Memory B cell (primary cell): Measurements from ENCODE around the gene TPH1.
A peak's percentile ranks its signal among the peaks of the same experiment; 100 is the strongest.

ENCODE experiments used
- ATAC-seq: fragments of 150-1000 bp; cut with Tn5 transposase; 2 replicates; pipeline ENCODE4 v1.10.0; 2021; ENCODE audit warnings: low read depth, mild to moderate bottlenecking, moderate library complexity
- DNase-seq, 2 donors: peaks; one replicate each; pipeline ENCODE4 v3.0.0; 2022; ENCODE audit warnings: low spot score in 2 of 2
- H3K27ac Mint-ChIP-seq: one replicate; pipeline ENCODE4 v1.8.0; 2022; ENCODE audit warnings: mild to moderate bottlenecking, moderate library complexity, mixed read lengths
- H3K27me3 Mint-ChIP-seq: one replicate; pipeline ENCODE4 v1.8.0; 2022; ENCODE audit warnings: mixed read lengths
- H3K36me3 Mint-ChIP-seq: one replicate; pipeline ENCODE4 v1.8.0; 2022; ENCODE audit warnings: mild to moderate bottlenecking, mixed read lengths
- H3K4me1 Mint-ChIP-seq: one replicate; pipeline ENCODE4 v1.8.0; 2022; ENCODE audit warnings: mixed read lengths
- H3K4me3 Mint-ChIP-seq: one replicate; pipeline ENCODE4 v1.8.0; 2022; ENCODE audit warnings: mild to moderate bottlenecking, moderate library complexity, mixed read lengths
- H3K9me3 Mint-ChIP-seq: one replicate; pipeline ENCODE4 v1.8.0; 2022; ENCODE audit warnings: mixed read lengths

TPH1 gene

DNA sequence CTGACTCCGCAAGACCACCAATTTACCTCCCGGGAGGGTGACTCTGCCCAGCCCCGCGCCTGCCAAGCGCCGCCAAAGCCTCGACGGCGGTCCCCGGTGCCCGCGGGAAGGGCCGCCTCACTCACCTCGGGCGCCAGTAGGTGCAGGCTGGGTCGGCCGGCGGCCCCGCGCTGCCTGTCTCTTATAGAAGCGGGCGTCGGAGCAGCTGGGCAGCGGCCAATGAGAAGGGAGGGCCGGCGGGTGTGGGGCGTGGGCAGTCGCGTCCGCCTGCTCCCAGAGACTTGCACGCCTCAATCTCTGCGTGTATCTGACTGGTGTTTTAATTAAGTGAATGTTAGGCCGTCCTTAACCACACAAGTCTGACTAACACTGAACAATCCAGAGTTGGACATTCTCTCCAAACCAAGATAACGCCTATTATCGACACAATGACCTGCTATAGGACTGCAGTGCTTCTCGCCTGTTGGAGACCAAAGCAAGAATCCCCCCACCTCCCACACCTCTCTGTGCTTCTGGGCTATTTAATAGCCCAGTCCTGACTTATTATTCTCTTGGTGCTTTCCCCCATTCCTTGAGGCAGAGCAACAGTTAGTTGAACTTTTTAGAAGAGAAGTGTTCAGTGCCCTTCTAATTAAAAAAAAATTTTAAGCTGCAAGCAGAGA lies at the start of gene TPH1:
TSS of gene TPH1 (minus strand) at position 154 of the 662 bp plus-strand sequence. CDS start 5,507 bp downstream, outside the sequence.
- Mint-ChIP-seq H3K4me3 (no peak within 1 kb of the TSS), H3K9me3 (peaks cover 7% of the 10 kb centered on the region), H3K27ac (no peak within 1 kb of the TSS), H3K27me3 (peaks cover 4% of the 10 kb centered on the region), H3K36me3 (peaks cover 8% of the 10 kb centered on the region), H3K4me1 (peaks cover 3% of the 10 kb centered on the region)
- DNase-seq (no peak), ATAC-seq (no peak)

DNA sequence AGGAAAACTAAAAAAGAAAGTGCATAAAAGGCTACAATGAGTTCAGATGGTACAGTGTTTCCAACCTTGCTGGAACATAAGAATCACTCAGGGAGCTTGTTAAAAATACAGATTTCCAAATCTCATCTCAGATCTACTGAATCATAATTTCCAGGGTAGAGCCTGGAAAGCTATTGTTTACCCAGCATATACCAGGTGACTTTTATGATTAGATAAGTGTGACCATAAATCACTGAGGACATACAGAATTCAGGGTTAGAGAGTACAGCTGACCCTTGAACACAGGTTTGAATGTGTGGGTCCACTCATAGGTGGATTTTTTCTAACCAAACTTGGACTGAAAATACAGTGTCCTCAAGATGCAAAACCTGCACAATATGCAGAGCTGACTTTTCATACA lies 47.9 kb upstream of the TPH1 start:
- H3K4me3 Mint-ChIP-seq, result no peak overlapping the region
- no peaks in the 10 kb centered on the region for H3K27me3 Mint-ChIP-seq
- DNase-seq (no peak), ATAC-seq (no peak)
- peaks cover 36% of the 10 kb centered on the region for H3K36me3 Mint-ChIP-seq
- peaks cover 3% of the 10 kb centered on the region for H3K4me1 Mint-ChIP-seq
- no peaks in the 10 kb centered on the region for H3K9me3 Mint-ChIP-seq
- no peak overlapping the region for H3K27ac Mint-ChIP-seq

DNA sequence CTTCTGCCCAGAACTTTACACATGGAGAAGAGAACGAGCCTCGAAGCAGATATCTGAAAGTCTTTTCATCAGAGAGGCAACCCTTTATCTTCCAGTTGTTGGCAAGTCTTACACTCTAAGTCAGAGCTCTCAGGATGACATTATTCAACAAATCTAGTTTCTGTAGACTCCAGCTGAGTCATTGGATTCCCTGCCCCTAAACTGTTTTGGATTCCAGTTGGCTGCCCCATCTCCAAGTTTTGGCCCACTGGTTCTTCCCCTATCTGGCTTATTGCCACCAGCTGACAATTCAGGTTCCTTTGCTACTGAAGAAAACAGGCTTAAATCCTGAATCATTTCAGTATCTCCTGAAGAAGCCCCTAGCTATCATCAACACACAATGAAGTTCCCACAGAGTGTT lies 45.7 kb upstream of the TPH1 start:
- Mint-ChIP-seq H3K27me3 (no peaks in the 10 kb centered on the region), H3K9me3 (no peaks in the 10 kb centered on the region), H3K27ac (no peak overlapping the region), H3K4me3 (no peak overlapping the region), H3K36me3 (peaks cover 43% of the 10 kb centered on the region), H3K4me1 (peaks cover 3% of the 10 kb centered on the region)
- ATAC-seq (no peak), DNase-seq (no peak)

GRCh38 chr11:18088966-18089365 lies 42.9 kb upstream of the TPH1 start:
- ATAC-seq, result no peak
- H3K36me3 Mint-ChIP-seq, result peaks cover 38% of the 10 kb centered on the region
- no peaks in the 10 kb centered on the region for H3K4me1 Mint-ChIP-seq
- H3K27me3 Mint-ChIP-seq, result no peaks in the 10 kb centered on the region
- no peak overlapping the region for H3K27ac Mint-ChIP-seq
- DNase-seq, result no peak
- no peaks in the 10 kb centered on the region for H3K9me3 Mint-ChIP-seq
- H3K4me3 Mint-ChIP-seq, result no peak overlapping the region

DNA sequence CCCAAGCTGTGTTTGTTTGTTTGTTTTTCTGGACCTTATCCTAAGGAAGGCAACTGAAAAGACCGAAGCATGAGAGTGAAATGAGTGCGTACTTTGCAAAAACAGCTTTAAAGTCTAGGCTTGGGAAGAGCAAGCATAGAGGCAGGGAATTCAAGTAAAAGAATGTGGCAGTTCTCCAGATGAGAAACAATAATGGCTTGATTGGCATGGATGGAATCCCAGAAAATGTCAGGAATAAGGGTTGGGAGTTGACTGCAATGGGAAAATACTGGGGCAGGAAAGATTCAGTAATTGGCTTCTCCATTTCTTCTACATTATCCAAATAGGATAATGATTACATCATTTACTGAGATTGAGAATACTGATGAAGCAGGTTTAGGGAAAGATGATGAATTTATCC lies 42.3 kb upstream of the TPH1 start:
- Mint-ChIP-seq H3K4me3 (no peak overlapping the region), H3K27me3 (no peaks in the 10 kb centered on the region), H3K27ac (no peak overlapping the region), H3K9me3 (no peaks in the 10 kb centered on the region), H3K4me1 (no peaks in the 10 kb centered on the region), H3K36me3 (peaks cover 34% of the 10 kb centered on the region)
- no peak for DNase-seq
- ATAC-seq, result no peak

- Mint-ChIP-seq H3K36me3 (peaks cover 27% of the 10 kb centered on the region), H3K27ac (peak overlapping the region; percentile 71), H3K4me3 (no peak overlapping the region), H3K27me3 (no peaks in the 10 kb centered on the region), H3K4me1 (no peaks in the 10 kb centered on the region), H3K9me3 (no peaks in the 10 kb centered on the region)
- ATAC-seq (no peak), DNase-seq (no peak)
These were observed 35.5 kb upstream of the TPH1 start for GRCh38 chr11:18081551-18081950.

DNA sequence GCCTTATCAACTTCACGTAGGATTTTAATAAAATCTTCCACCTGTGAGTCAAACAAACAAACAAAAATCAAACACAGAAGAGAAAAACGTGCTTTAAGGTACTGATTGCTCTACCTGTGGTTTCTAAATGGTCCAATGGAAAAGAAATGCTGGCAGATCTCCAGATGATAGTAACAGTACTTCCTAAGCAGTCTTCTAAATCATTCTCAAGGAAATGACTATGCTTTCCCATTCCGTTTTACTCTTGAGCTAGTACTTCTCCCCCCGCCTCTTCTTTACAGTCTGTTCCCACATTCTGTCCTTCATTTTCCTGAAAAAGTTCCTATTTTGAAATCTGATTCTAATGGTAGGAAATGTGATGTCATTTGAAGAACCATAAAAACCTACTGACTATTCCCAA lies 34.4 kb upstream of the TPH1 start:
- no peaks in the 10 kb centered on the region for H3K4me1 Mint-ChIP-seq
- no peak for DNase-seq
- H3K36me3 Mint-ChIP-seq, result peaks cover 27% of the 10 kb centered on the region
- H3K27me3 Mint-ChIP-seq, result no peaks in the 10 kb centered on the region
- no peak overlapping the region for H3K4me3 Mint-ChIP-seq
- H3K27ac Mint-ChIP-seq, result no peak overlapping the region
- ATAC-seq, result no peak
- no peaks in the 10 kb centered on the region for H3K9me3 Mint-ChIP-seq

GRCh38 chr11:18078909-18079308 lies 32.8 kb upstream of the TPH1 start:
- Mint-ChIP-seq H3K27me3 (no peaks in the 10 kb centered on the region), H3K27ac (no peak overlapping the region), H3K36me3 (peaks cover 25% of the 10 kb centered on the region), H3K4me3 (no peak overlapping the region), H3K4me1 (no peaks in the 10 kb centered on the region), H3K9me3 (no peaks in the 10 kb centered on the region)
- no peak for DNase-seq
- no peak for ATAC-seq

GRCh38 chr11:18075444-18075843 lies 29.4 kb upstream of the TPH1 start:
- DNase-seq, result no peak
- Mint-ChIP-seq H3K27me3 (no peaks in the 10 kb centered on the region), H3K4me3 (no peak overlapping the region), H3K9me3 (no peaks in the 10 kb centered on the region), H3K27ac (no peak overlapping the region), H3K36me3 (peaks cover 18% of the 10 kb centered on the region), H3K4me1 (no peaks in the 10 kb centered on the region)
- no peak for ATAC-seq

GRCh38 chr11:18071098-18071705 lies 25.1 kb upstream of the TPH1 start:
- no peaks in the 10 kb centered on the region for H3K27me3 Mint-ChIP-seq
- no peak overlapping the region for H3K27ac Mint-ChIP-seq
- no peaks in the 10 kb centered on the region for H3K4me1 Mint-ChIP-seq
- H3K4me3 Mint-ChIP-seq, result no peak overlapping the region
- no peaks in the 10 kb centered on the region for H3K9me3 Mint-ChIP-seq
- H3K36me3 Mint-ChIP-seq, result peaks cover 15% of the 10 kb centered on the region
- no peak for ATAC-seq
- no peak for DNase-seq

DNA sequence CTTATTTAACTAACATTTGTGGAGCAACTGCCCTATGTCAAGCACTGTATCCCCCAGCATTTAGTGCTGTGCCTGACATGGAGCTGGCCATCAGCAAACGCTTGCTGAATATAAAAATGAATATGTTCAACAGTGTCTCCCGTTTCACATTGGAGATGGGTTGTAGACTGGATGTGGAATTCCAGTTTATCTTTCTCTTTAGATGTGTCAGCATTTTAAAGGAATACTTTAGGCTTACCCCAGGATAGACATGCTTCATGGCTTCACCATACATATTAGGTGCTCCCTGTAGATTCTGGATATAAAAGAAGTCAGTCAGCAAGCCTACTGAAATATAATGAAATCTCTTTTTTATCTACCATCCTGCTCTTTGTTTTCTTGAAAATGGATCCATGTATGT lies 21.3 kb upstream of the TPH1 start:
- H3K27me3 Mint-ChIP-seq, result no peaks in the 10 kb centered on the region
- ATAC-seq (no peak), DNase-seq (no peak)
- no peak overlapping the region for H3K27ac Mint-ChIP-seq
- no peaks in the 10 kb centered on the region for H3K9me3 Mint-ChIP-seq
- peaks cover 3% of the 10 kb centered on the region for H3K4me1 Mint-ChIP-seq
- H3K36me3 Mint-ChIP-seq, result peaks cover 8% of the 10 kb centered on the region
- H3K4me3 Mint-ChIP-seq, result no peak overlapping the region

- DNase-seq (no peak), ATAC-seq (no peak)
- no peak overlapping the region for H3K4me3 Mint-ChIP-seq
- H3K27me3 Mint-ChIP-seq, result no peaks in the 10 kb centered on the region
- no peak overlapping the region for H3K27ac Mint-ChIP-seq
- H3K9me3 Mint-ChIP-seq, result no peaks in the 10 kb centered on the region
- peaks cover 8% of the 10 kb centered on the region for H3K36me3 Mint-ChIP-seq
- peaks cover 3% of the 10 kb centered on the region for H3K4me1 Mint-ChIP-seq
These were observed 20.6 kb upstream of the TPH1 start for GRCh38 chr11:18066626-18067025.

- no peaks in the 10 kb centered on the region for H3K27me3 Mint-ChIP-seq
- H3K27ac Mint-ChIP-seq, result no peak overlapping the region
- H3K4me1 Mint-ChIP-seq, result peaks cover 3% of the 10 kb centered on the region
- ATAC-seq, result peak; percentile 67
- no peak overlapping the region for H3K4me3 Mint-ChIP-seq
- no peak for DNase-seq
- peaks cover 5% of the 10 kb centered on the region for H3K36me3 Mint-ChIP-seq
- H3K9me3 Mint-ChIP-seq, result no peaks in the 10 kb centered on the region
These were observed 19.5 kb upstream of the TPH1 start for GRCh38 chr11:18065572-18065971.

DNA sequence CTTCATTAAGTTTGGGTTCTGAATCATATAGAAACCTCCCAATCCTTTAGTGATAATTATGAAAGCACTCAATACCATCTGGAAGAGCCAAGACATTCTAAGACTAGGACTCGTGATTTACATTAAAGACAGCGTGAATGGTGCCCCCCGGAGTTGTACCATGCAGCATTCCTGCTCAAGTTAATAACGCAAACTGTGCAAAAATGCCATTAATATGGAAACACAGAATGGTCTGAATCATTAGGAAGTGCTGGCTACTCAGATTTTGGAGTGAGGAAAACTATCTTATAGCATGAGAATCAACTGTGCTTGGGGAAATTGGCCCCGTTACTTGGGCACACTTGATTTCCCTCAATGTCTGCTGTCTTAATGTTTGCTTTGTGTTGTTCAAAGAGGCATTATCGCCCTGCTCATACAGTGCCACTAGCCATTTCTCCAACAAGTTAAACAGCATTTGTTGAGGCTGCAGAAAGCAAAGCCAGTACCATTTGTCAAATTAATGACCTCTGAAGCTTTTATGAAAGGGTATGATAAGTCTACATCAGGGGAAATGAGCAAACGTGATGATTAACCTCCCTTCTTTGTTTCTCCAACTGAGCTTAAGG lies 18.5 kb upstream of the TPH1 start:
- ATAC-seq, result no peak
- Mint-ChIP-seq H3K27me3 (no peaks in the 10 kb centered on the region), H3K36me3 (peaks cover 5% of the 10 kb centered on the region), H3K4me1 (peaks cover 3% of the 10 kb centered on the region), H3K4me3 (no peak overlapping the region), H3K27ac (no peak overlapping the region), H3K9me3 (no peaks in the 10 kb centered on the region)
- no peak for DNase-seq
